Mesothelial cell of epicardium (in vitro differentiated cells): ENCODE data around the gene MARCHF9. TPM values are rescaled to one million over a fixed set of nuclear protein-coding genes. Genes with fewer than 3 reads are reported as not detected.
A peak's percentile ranks its signal among the peaks of the same experiment; 100 is the strongest.

Source experiments
- DNase-seq, 2 experiments: peaks; one replicate each; pipeline ENCODE4 v3.0.0; 2021; ENCODE audit warnings: low spot score in 2 of 2; ENCODE audit not compliant: unreplicated experiment in 2 of 2
- H3K27ac Mint-ChIP-seq: 2 replicates; pipeline ENCODE4 v1.8.0; 2021; ENCODE audit warnings: mixed read lengths
- H3K27me3 Mint-ChIP-seq: 2 replicates; pipeline ENCODE4 v1.8.0; 2021; ENCODE audit warnings: low read depth, mixed read lengths
- H3K36me3 Mint-ChIP-seq: 2 replicates; pipeline ENCODE4 v1.8.0; 2021; ENCODE audit warnings: mixed read lengths
- H3K4me1 Mint-ChIP-seq: 2 replicates; pipeline ENCODE4 v1.8.0; 2021; ENCODE audit warnings: mixed read lengths
- H3K4me3 Mint-ChIP-seq: 2 replicates; pipeline ENCODE4 v1.8.0; 2021; ENCODE audit warnings: mild to moderate bottlenecking, moderate library complexity, mixed read lengths
- H3K9me3 Mint-ChIP-seq: 2 replicates; pipeline ENCODE4 v1.8.0; 2021; ENCODE audit warnings: mixed read lengths
- CTCF ChIP-seq: fragments of 200-600 bp; sonication (generic); IDR thresholded peaks from one replicate; pipeline ENCODE4 v1.5.0; 2021; ENCODE audit warnings: antibody characterized with exemption; ENCODE audit not compliant: unreplicated experiment
- total RNA-seq: library from RNA; stranded (reverse); gene quantifications from 3 replicates; pipeline ENCODE4 v1.2.1, GENCODE V29; 2021

MARCHF9 gene
- total RNA-seq, 1 donor from 2014 or later = 12.7 TPM

GRCh38 chr12:57763881-57764661 is 9.2 kb downstream of the MARCHF9 start:
- H3K27me3 Mint-ChIP-seq = peaks cover 93% of the 10 kb centered on the region

GRCh38 chr12:57764662-57765002 is 9.7 kb downstream of the MARCHF9 start:
- Mint-ChIP-seq H3K9me3 (no peaks in the 10 kb centered on the region), H3K36me3 (peaks cover 6% of the 10 kb centered on the region), H3K4me3 (peak overlapping the region; percentile 34)

More at GRCh38 chr12:57763881-57764661, 9.2 kb downstream of the MARCHF9 start:
- no peak overlapping the region for H3K27ac Mint-ChIP-seq
- no peaks in the 10 kb centered on the region for H3K9me3 Mint-ChIP-seq
- no peak for TF ChIP-seq CTCF
- H3K4me3 Mint-ChIP-seq = no peak overlapping the region
- peaks cover 22% of the 10 kb centered on the region for H3K4me1 Mint-ChIP-seq
- H3K36me3 Mint-ChIP-seq = peaks cover 6% of the 10 kb centered on the region
- DNase-seq = no peak

GRCh38 chr12:57765003-57765697 is 10.2 kb downstream of the MARCHF9 start:
- Mint-ChIP-seq H3K36me3 (peaks cover 10% of the 10 kb centered on the region), H3K27me3 (peaks cover 83% of the 10 kb centered on the region), H3K4me3 (peak overlapping the region; percentile 52), H3K27ac (no peak overlapping the region), H3K9me3 (no peaks in the 10 kb centered on the region), H3K4me1 (peaks cover 22% of the 10 kb centered on the region)
- TF ChIP-seq CTCF = no peak
- peak in 1 of 2 experiments; percentile 45 for DNase-seq

More at GRCh38 chr12:57764662-57765002, 9.7 kb downstream of the MARCHF9 start:
- TF ChIP-seq CTCF = no peak
- peaks cover 87% of the 10 kb centered on the region for H3K27me3 Mint-ChIP-seq
- no peak for DNase-seq
- H3K27ac Mint-ChIP-seq = no peak overlapping the region
- H3K4me1 Mint-ChIP-seq = peaks cover 22% of the 10 kb centered on the region

GRCh38 chr12:57765698-57766463 is 11.0 kb downstream of the MARCHF9 start:
- DNase-seq = no peak
- no peak for TF ChIP-seq CTCF
- Mint-ChIP-seq H3K27me3 (peaks cover 75% of the 10 kb centered on the region), H3K4me3 (peak overlapping the region; percentile 53), H3K27ac (no peak overlapping the region), H3K4me1 (peaks cover 22% of the 10 kb centered on the region), H3K9me3 (no peaks in the 10 kb centered on the region), H3K36me3 (peaks cover 10% of the 10 kb centered on the region)

GRCh38 chr12:57766464-57767304 is 11.8 kb downstream of the MARCHF9 start, which contains the start of gene CYP27B1:
Gene CYP27B1 (minus strand): TSS chr12:57767078. CDS start chr12:57767041, 37 bp downstream.
- DNase-seq = no peak
- no peak for TF ChIP-seq CTCF
- Mint-ChIP-seq H3K4me1 (peaks cover 27% of the 10 kb centered on the region), H3K36me3 (peaks cover 8% of the 10 kb centered on the region), H3K9me3 (no peaks in the 10 kb centered on the region), H3K27me3 (peaks cover 67% of the 10 kb centered on the region), H3K27ac (no peak within 1 kb of the TSS), H3K4me3 (peak within 1 kb of the TSS; percentile 53)
